Fibroblast of mammary gland (primary cell): Measurements from ENCODE around the gene NR2C1.

ENCODE experiments used
- DNase-seq: peaks from one replicate; pipeline ENCODE4 v3.0.0-alpha.2; 2010; ENCODE audit warnings: low read depth
- H3K4me3 ChIP-seq: 2 replicates; pipeline ENCODE4 v1.5.1; 2011; ENCODE audit warnings: low read depth, mild to moderate bottlenecking, low read length, moderate library complexity; ENCODE audit not compliant: control insufficient read depth
- CTCF ChIP-seq: conservative IDR thresholded peaks from 2 replicates; pipeline ENCODE4 v1.5.1; 2011; ENCODE audit warnings: low read depth, low read length, inconsistent platforms; ENCODE audit not compliant: control insufficient read depth, insufficient read depth

NR2C1 gene

GRCh38 chr12:95054206-95054605, 19.2 kb downstream of the NR2C1 start:
- no peak for DNase-seq
- no peak overlapping the region for H3K4me3 ChIP-seq
- no peak for TF ChIP-seq CTCF

- no peak for TF ChIP-seq CTCF
- no peak overlapping the region for H3K4me3 ChIP-seq
- peak; percentile 5 for DNase-seq
Observed at GRCh38 chr12:95051241-95051640, 22.2 kb downstream of the NR2C1 start.

- TF ChIP-seq CTCF = no peak
- H3K4me3 ChIP-seq = no peak overlapping the region
- no peak for DNase-seq
Observed at GRCh38 chr12:95037906-95038305, 35.5 kb downstream of the NR2C1 start.

GRCh38 chr12:95034750-95035149, 38.7 kb downstream of the NR2C1 start:
- H3K4me3 ChIP-seq = no peak overlapping the region
- TF ChIP-seq CTCF = no peak
- no peak for DNase-seq

GRCh38 chr12:95022477-95022876, 50.9 kb downstream of the NR2C1 start:
- no peak overlapping the region for H3K4me3 ChIP-seq
- no peak for TF ChIP-seq CTCF
- no peak for DNase-seq

GRCh38 chr12:95017482-95017881, 55.9 kb downstream of the NR2C1 start:
- no peak for TF ChIP-seq CTCF
- H3K4me3 ChIP-seq = no peak overlapping the region
- no peak for DNase-seq

- no peak for DNase-seq
- no peak for TF ChIP-seq CTCF
- H3K4me3 ChIP-seq = no peak overlapping the region
Observed at GRCh38 chr12:95016120-95016519, 57.3 kb downstream of the NR2C1 start.
